Caki2 (cell line): ENCODE measurements around the gene PDZD2. TPM values are rescaled to one million over a fixed set of nuclear protein-coding genes. Genes with fewer than 3 reads are reported as not detected.
A peak's percentile ranks its signal among the peaks of the same experiment; 100 is the strongest.
"Not testable (repeated sequence)": the region's sequence is repeated elsewhere in the genome, so short reads cannot be mapped to it uniquely, and the experiment has no call there.

Experiments used
- DNase-seq: peaks from one replicate; pipeline ENCODE4 v3.0.0-alpha.2; 2015; ENCODE audit warnings: low read depth
- in situ Hi-C: cut with HindIII; loops from 2 replicates; pipeline ENCODE4 v1.10.0; 2016; ENCODE audit warnings: low sequenced_read_pairs, low pct_unique_long_range_greater_than_20kb, mixed read lengths
- total RNA-seq: library from RNA; depleted of rRNA; stranded (reverse); fragments of >200 nt; shearing (Covaris generic); gene quantifications from 2 replicates; pipeline ENCODE4 v1.2.3, GENCODE V29; 2014; ENCODE audit warnings: low replicate concordance

The PDZD2 gene
- total RNA-seq, 1 experiment from 2014 or later = 0.17 TPM

GRCh38 chr5:31962351-31962751 lies 323.4 kb downstream of the PDZD2 start:
- DNase-seq = no peak
- in situ Hi-C loops = no loop called here

GRCh38 chr5:31962871-31963307 lies 324.0 kb downstream of the PDZD2 start:
- in situ Hi-C loops = no loop called here
- DNase-seq = no peak

GRCh38 chr5:31963358-31964006 lies 324.6 kb downstream of the PDZD2 start:
- DNase-seq = no peak
- in situ Hi-C loops = no loop called here

GRCh38 chr5:31964007-31964360 lies 325.1 kb downstream of the PDZD2 start:
- no peak for DNase-seq
- in situ Hi-C loops = no loop called here

- no peak for DNase-seq
- in situ Hi-C loops = no loop called here
These were observed 326.3 kb downstream of the PDZD2 start for GRCh38 chr5:31965227-31965626.

- DNase-seq = no peak
- in situ Hi-C loops = no loop called here
These were observed 328.0 kb downstream of the PDZD2 start for GRCh38 chr5:31966936-31967335.

- in situ Hi-C loops = no loop called here
These were observed 328.5 kb downstream of the PDZD2 start for GRCh38 chr5:31967461-31967860.

GRCh38 chr5:31972558-31972957 lies 333.6 kb downstream of the PDZD2 start:
- no peak for DNase-seq
- in situ Hi-C loops = no loop called here

More at GRCh38 chr5:31967461-31967860, 328.5 kb downstream of the PDZD2 start:
- no peak for DNase-seq

- in situ Hi-C loops = not testable (repeated sequence)
- DNase-seq = peak; percentile 25
These were observed 336.3 kb downstream of the PDZD2 start for GRCh38 chr5:31975189-31975612.

- in situ Hi-C loops = no loop called here
- DNase-seq = no peak
These were observed 337.2 kb downstream of the PDZD2 start for GRCh38 chr5:31976169-31976568.

GRCh38 chr5:31981361-31981945 lies 342.5 kb downstream of the PDZD2 start:
- no peak for DNase-seq
- in situ Hi-C loops = no loop called here

- no peak for DNase-seq
- in situ Hi-C loops = no loop called here
These were observed 343.1 kb downstream of the PDZD2 start for GRCh38 chr5:31982027-31982426.

- in situ Hi-C loops = no loop called here
These were observed 343.7 kb downstream of the PDZD2 start for GRCh38 chr5:31982621-31983020.

GRCh38 chr5:31983851-31984250 lies 344.9 kb downstream of the PDZD2 start:
- DNase-seq = no peak
- in situ Hi-C loops = no loop called here

More at GRCh38 chr5:31982621-31983020, 343.7 kb downstream of the PDZD2 start:
- DNase-seq = no peak

- DNase-seq = no peak
- in situ Hi-C loops = no loop called here
These were observed 345.8 kb downstream of the PDZD2 start for GRCh38 chr5:31984691-31985090.

- in situ Hi-C loops = no loop called here
- no peak for DNase-seq
These were observed 347.2 kb downstream of the PDZD2 start for GRCh38 chr5:31986101-31986500.

GRCh38 chr5:31987985-31988710 lies 349.2 kb downstream of the PDZD2 start:
- in situ Hi-C loops = no loop called here
- peak; percentile 28 for DNase-seq

- no peak for DNase-seq
- in situ Hi-C loops = no loop called here
These were observed 351.2 kb downstream of the PDZD2 start for GRCh38 chr5:31990081-31990650.

- DNase-seq = no peak
- in situ Hi-C loops = no loop called here
These were observed 351.8 kb downstream of the PDZD2 start for GRCh38 chr5:31990701-31991110.
